ENCODE measurements around the gene SPATS1.

SPATS1 gene

GRCh38 chr6:44309631-44310030 is 32.8 kb upstream of the SPATS1 start:
- H3K4me1 ChIP-seq: no peaks in the 10 kb centered on the region
- H3K4me2 ChIP-seq (ENCODE audit: low read length): no peak overlapping the region
- no peaks in the 10 kb centered on the region for H3K9me3 ChIP-seq (ENCODE audit: control insufficient read depth, low read length)
- H3K36me3 ChIP-seq (ENCODE audit: control insufficient read depth, insufficient read depth, low read length): no peaks in the 10 kb centered on the region
- no peak overlapping the region for H3K9ac ChIP-seq
- H3K27me3 ChIP-seq (ENCODE audit: control insufficient read depth, insufficient read depth, low read length): no peaks in the 10 kb centered on the region
- H3K4me3 ChIP-seq (ENCODE audit: low read depth, low read length): no peak overlapping the region
- H2AFZ ChIP-seq: no peak overlapping the region
- no peak overlapping the region for H3K27ac ChIP-seq
- H3K79me2 ChIP-seq: peaks cover 2% of the 10 kb centered on the region
- TF ChIP-seq, protein P1, sequence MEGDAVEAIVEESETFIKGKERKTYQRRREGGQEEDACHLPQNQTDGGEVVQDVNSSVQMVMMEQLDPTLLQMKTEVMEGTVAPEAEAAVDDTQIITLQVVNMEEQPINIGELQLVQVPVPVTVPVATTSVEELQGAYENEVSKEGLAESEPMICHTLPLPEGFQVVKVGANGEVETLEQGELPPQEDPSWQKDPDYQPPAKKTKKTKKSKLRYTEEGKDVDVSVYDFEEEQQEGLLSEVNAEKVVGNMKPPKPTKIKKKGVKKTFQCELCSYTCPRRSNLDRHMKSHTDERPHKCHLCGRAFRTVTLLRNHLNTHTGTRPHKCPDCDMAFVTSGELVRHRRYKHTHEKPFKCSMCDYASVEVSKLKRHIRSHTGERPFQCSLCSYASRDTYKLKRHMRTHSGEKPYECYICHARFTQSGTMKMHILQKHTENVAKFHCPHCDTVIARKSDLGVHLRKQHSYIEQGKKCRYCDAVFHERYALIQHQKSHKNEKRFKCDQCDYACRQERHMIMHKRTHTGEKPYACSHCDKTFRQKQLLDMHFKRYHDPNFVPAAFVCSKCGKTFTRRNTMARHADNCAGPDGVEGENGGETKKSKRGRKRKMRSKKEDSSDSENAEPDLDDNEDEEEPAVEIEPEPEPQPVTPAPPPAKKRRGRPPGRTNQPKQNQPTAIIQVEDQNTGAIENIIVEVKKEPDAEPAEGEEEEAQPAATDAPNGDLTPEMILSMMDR (IDR thresholded peaks at IDR 0.05): no peak

- no peak overlapping the region for H3K4me2 ChIP-seq (ENCODE audit: low read length)
- H3K9ac ChIP-seq: no peak overlapping the region
- no peaks in the 10 kb centered on the region for H3K36me3 ChIP-seq (ENCODE audit: control insufficient read depth, insufficient read depth, low read length)
- no peaks in the 10 kb centered on the region for H3K27me3 ChIP-seq (ENCODE audit: control insufficient read depth, insufficient read depth, low read length)
- no peak overlapping the region for H3K27ac ChIP-seq
- H3K9me3 ChIP-seq (ENCODE audit: control insufficient read depth, low read length): no peaks in the 10 kb centered on the region
- no peaks in the 10 kb centered on the region for H3K4me1 ChIP-seq
- H2AFZ ChIP-seq: no peak overlapping the region
- no peak overlapping the region for H3K4me3 ChIP-seq (ENCODE audit: low read depth, low read length)
- TF ChIP-seq, protein P1 (IDR thresholded peaks at IDR 0.05): no peak
- H3K79me2 ChIP-seq: peaks cover 2% of the 10 kb centered on the region
These were observed 32.2 kb upstream of the SPATS1 start for GRCh38 chr6:44310241-44310640.

- TF ChIP-seq, protein P1 (IDR thresholded peaks at IDR 0.05): no peak
- H3K36me3 ChIP-seq (ENCODE audit: control insufficient read depth, insufficient read depth, low read length): no peaks in the 10 kb centered on the region
These were observed 31.1 kb upstream of the SPATS1 start for GRCh38 chr6:44311304-44311703.

GRCh38 chr6:44311767-44312166 is 30.7 kb upstream of the SPATS1 start:
- no peaks in the 10 kb centered on the region for H3K36me3 ChIP-seq (ENCODE audit: control insufficient read depth, insufficient read depth, low read length)
- no peaks in the 10 kb centered on the region for H3K4me1 ChIP-seq
- H3K27me3 ChIP-seq (ENCODE audit: control insufficient read depth, insufficient read depth, low read length): no peaks in the 10 kb centered on the region
- TF ChIP-seq, protein P1 (IDR thresholded peaks at IDR 0.05): no peak
- no peak overlapping the region for H3K9ac ChIP-seq
- H3K79me2 ChIP-seq: peaks cover 2% of the 10 kb centered on the region
- H3K9me3 ChIP-seq (ENCODE audit: control insufficient read depth, low read length): no peaks in the 10 kb centered on the region
- H3K27ac ChIP-seq: no peak overlapping the region
- H2AFZ ChIP-seq: no peak overlapping the region
- no peak overlapping the region for H3K4me3 ChIP-seq (ENCODE audit: low read depth, low read length)
- H3K4me2 ChIP-seq (ENCODE audit: low read length): no peak overlapping the region

More at GRCh38 chr6:44311304-44311703, 31.1 kb upstream of the SPATS1 start:
- Histone ChIP-seq H3K79me2 (peaks cover 2% of the 10 kb centered on the region), H2AFZ (no peak overlapping the region), H3K27me3 (ENCODE audit: control insufficient read depth, insufficient read depth, low read length) (no peaks in the 10 kb centered on the region), H3K4me1 (no peaks in the 10 kb centered on the region), H3K9me3 (ENCODE audit: control insufficient read depth, low read length) (no peaks in the 10 kb centered on the region), H3K27ac (no peak overlapping the region), H3K4me3 (ENCODE audit: low read depth, low read length) (no peak overlapping the region), H3K9ac (no peak overlapping the region), H3K4me2 (ENCODE audit: low read length) (no peak overlapping the region)

Measured in parathyroid adenoma (tissue), 2 donors.